Measurements from ENCODE around the gene POFUT1.
A peak's percentile ranks its signal among the peaks of the same experiment; 100 is the strongest.
"Not testable (repeated sequence)": the region's sequence is repeated elsewhere in the genome, so short reads cannot be mapped to it uniquely, and the experiment has no call there.

Gene POFUT1

DNA sequence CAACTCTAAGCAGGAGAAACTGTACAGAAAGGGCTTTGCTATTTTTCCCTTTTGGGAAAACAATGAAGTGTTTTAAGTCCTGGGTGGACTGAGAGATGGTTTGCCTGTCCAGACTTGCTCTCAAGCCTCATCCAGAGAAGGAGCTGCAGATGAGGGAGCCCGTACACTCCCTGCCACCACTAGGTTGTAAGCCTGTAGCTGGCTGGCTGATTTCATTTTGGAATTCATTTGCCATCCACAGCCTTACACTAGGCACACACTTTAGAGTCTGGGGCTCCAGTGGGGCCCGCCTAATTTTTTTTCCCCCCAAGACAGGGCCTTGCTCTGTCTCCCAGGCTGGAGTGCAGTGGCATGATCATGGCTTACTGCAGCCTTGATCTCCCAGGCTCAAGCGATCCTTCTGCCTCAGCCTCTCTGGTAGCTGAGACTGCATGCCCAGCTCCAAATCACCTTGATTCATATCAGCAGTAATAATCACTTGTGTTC, 28.4 kb downstream of the POFUT1 start:
- DNase-seq = no peak

DNA sequence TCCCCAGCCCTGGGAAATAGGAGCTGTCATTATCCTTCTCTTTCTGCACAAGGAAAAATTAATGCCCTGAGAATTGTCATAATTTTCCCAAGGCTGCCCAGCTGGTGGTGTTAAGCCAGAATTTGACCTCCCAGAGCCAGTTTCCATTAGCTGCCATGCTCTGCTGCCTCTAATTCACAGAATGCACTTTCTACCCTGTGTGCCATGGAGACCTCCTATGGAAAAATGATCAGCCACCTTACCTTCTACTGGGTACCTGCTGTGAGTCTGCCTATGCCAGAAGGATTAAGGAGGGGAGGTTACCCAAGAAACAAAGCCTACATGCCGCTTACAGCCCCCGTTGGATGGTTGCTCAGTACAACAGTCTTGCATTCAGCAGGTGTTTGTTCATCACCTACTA, 29.1 kb downstream of the POFUT1 start:
- DNase-seq = no peak

DNA sequence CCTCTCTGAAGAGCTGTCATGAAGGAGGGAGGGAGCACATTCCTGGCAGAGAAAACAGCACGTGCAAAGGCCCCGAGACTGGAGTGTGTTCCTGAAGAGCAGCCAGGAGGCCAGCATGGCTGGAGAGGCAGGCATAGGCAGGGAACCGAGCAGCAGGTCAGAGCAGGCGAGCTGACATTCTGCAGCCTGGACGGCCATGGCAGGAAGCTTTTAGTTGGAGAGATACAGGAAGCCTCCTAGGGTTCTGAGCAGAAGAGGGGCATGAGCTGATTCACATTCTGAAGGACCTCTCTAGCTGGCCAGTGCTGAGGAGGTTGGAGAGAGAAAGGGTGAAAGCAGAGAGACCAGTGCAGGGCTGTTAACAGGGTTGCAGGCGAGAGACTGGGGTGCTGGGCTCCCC, 29.7 kb downstream of the POFUT1 start:
- DNase-seq = no peak

DNA sequence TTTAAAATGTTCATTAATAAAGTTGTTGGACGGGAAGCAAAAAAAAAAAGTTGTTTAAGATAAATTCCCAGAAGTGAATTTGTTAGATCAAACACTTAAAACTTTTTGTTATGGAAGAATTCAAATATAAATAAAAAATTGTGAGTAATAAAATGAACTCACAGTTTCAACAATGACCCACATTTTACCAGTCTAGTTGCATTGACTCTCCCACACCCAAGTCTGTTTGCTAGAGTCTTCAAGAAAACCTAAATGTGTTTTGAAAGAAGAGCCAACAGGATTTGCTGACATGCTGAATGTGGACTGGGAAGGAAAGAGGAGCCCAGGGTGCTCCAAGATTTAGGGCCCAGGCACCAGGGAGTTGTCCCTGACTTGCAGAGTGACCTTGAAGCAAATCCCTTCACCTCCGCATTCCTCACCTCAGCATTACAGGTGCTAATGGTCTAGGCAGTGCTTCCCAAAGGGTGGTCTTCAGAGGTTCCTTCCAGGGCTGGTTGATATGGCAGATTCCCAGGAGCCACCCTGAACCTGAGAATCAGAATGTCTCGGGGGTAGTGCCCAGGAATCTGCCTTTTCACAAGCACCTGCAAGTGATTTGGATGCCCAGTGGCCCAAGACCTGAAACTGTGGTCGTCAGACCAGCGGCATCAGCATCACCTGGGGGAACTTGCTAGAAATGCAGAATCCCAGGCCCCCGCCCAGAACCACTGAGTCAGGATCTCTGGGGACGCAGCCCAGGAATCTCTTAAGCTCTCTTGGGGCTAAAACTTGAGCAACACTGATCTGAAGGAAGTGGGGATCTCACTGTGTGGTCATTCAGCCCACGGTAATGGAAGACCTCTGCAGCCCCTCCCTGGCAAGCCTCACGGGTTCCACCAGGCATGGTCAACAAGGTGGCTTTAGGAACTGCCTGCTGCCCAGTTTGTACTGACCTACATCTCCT, 31.1 kb downstream of the POFUT1 start:
- DNase-seq = no peak

DNA sequence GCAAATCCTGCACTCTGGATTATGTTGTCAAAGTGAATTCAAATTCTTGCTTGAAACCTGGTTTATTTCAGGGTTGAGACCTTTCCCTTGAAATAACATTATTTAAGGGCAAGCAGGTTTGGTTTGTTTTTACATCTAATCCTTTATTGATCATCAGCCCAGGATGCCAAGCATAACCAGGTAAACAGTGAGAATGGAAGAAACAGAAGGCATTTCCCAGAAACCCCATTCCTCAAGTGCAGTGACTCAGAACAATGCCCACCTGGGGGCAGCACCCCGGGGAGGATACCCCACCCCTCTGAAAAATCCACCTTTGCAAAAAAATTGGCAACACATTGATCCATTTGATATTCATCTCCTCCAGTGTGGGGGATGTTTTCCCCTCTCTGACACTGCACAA, 32.5 kb downstream of the POFUT1 start:
- DNase-seq = no peak

DNA sequence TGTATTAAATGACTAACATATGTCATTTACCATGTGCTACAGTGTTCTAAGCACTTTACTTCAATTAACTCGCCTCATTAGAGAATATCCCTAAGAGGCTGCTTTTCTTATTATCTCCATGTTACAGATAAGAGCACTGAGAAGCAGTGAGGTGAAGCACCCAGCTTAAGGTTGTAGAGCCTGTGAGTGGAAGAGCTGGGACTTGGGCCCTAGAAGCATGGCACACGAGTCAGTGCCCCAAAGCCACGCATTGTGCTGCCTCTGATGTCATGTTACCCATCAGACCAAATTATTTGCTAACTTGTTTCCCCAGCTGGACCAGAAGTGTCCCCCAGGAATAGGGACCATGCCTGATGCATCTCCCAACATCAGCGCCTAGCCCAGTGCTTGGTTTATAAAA, 34.1 kb downstream of the POFUT1 start:
- DNase-seq = no peak

DNA sequence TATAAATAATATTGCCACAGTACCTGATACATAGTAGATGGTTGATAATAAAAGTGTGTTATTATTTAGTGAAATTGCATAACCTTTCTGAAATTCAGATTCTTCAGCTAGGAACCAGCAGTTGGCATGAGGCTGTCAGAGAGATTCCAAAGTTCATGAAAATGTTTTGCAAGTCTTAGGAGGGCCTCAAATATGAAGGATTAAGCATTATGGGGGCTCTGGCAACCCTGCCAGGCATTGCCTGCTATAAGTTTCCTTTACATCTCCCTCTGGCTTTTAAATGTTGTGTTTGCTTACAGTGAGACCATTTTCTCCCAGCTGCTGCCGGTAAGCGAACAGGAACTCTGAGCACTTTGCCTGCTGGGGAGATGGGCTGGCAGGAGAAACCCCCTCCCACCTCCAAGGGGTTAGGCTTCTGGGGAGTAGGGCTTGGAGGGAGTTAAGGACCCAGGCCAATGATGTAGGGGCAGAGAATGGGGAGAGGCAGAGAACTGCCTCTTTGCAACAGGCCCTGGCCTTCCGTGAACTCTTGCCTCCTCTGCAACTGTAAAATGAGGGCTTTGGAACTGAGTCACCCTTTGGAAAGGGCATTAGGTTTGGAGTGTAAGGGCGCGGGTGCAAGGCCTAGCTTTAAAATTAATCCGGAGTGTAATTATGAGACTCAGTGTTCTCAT, 36.6 kb downstream of the POFUT1 start:
- DNase-seq = no peak

DNA sequence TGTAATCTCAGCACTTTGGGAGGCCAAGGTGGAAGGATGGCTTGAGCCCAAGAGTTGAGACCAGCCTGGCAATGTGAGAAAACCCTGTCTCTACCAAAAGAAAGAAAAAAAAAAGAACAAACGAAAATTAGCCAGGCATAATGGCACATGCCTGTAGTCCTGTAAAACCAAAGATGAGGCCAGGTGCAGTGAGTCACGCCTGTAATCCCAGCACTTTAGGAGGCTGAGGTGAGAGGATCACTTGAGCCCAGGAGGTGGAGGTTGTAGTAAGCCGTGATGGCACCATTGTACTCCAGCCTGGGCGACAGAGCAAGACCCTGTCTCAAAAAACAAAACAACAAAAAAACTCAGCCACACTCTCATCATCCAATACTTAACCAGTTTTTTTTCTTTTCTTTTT, 37.3 kb downstream of the POFUT1 start:
- no peak for DNase-seq

DNA sequence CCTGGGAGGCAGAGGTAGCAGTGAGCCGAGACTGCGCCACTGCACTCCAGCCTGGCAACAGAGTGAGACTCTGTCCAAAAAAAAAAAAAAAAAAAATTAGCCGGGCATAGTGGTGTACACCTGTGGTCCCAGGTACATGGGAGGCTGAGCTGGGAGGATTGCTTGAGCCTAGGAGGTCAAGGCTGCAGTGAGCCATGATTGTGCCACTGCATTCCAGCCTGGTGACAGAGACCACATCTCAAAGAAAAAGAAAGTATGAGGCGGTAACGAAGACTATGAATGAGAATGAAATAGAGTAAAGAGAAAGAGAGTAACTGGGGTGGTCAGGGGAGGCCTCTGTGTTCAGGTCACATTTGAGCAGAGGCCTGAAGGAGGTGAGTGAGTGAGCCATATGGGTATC, 38.5 kb downstream of the POFUT1 start:
- DNase-seq = not testable (repeated sequence)

DNA sequence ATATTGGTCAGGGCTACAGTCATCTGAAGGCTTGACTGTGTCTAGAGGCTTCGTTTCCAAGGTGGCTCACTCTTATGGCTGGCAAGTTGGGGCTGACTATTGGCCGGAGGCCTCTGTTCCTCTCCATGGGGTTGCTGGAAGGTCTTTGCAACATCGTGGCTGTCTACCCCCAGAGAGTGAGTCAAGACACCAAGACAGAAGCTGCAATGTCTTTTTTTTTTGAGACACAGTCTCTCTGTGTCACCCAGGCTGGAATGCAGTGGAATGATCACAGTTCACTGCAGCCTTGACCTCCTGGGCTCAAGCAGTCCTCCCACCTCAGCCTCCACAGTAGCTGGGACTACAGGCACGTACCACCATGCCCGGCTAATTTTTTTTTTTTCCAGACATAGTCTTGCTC, 40.4 kb downstream of the POFUT1 start:
- peak; percentile 40 to 77 for DNase-seq

DNA sequence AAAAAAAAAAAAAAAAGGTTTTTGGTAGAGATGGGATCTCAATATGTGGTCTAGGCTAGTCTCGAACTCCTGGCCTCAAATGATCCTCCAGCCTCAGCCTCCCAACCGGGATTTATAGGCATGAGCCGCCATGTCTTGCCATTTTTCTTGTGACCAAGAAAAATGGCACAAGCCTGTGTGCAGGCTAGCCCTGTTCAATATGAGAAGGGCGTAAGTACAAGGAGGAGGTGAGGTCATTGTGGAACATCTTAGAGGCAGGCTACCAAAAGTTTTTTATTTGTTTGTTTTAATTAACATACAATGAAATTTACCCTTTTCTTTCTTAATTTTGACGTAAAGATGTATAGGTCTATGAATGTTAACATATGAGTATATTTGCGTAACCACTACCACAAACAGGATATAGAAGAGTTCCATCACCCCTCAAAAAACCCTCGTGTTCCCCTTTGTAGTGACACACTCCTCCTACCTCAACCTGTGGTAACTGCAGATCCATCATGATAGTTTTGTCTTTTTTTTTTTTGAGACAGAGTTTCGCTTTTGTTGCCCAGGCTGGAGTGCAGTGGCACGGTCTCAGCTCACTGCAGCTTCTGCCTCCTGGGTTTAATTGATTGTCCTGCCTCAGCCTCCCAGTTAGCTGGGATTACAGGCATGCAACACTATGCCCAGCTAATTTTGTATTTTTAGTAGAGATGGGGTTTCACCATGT, 41.5 kb downstream of the POFUT1 start:
- peak; percentile 46 to 56 for DNase-seq

DNA sequence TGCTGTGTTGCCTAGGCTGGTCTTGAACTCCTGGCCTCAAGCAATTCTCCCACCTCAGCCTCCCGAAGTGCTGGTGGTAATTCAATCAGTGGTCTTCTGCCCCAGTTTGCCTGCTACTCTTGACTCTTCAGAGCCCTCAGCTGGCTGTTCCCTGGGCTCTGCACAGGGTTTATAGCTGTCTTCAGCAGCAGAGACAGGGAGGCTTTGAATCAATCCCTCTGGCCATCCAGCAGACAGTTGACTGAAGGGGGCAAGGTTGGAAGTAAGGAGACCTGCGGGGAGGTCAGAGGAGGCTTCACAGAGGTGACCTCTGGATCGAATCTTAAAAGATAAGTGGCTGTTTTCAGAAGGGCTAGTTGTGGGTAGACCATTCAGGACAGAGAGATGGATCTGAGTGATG, 43.8 kb downstream of the POFUT1 start:
- no peak for DNase-seq

DNA sequence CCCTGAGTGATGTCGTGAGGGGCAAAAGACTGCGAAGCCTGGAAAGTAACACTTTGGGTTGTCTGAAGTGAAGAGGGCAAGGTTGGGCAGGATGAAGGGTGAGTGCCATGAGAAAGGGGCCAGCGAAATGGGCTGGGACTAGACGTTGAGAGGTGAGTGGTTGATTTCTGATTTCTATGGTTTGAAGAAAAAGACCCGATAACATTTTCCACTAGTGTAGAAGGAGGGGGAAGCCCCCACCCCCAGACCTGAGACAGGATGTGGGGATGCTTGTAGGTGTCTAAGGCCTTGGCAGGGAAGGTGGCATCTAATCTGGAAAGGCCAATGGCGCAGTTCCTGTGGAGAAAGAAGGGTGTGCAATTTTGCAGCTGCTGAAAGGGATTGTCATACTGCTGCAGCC, 44.5 kb downstream of the POFUT1 start:
- DNase-seq = no peak

DNA sequence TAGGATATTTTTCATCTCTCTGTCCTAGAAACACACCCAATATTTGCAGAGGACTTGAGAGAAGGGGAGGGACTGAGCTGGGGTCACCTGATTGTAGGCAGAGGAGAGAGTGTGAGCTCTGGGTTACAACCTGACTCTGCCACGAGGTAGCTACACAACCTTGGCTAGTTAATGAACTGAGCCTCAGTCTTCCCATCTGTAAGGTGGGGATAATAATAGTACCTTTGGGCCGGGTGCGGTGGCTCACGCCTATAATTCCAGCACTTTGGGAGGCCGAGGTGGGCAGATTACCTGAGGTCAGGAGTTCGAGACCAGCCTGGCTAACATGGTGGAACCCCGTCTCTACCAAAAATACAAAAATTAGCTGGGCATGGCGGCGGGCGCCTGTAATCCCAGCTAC, 53.3 kb downstream of the POFUT1 start:
- not testable (repeated sequence) for DNase-seq

DNA sequence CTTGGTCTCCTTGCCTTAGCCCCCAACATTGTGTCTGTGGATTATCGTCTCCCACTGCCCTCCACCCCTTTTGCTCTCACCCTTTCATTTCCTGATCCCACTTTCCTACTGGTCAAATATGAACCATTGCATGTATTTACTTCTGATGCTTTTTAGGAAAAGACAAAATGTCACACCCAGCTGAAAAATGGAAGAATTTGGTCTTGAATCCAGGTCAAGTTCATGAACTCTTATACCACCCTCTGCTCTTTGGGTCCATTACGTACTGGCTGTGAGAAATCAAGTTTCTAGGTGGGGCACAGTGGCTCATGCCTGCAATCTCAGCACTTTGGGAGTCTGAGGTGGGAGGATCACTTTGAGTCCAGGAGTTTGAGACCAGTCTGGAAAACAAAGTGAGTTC, 54.0 kb downstream of the POFUT1 start:
- no peak for DNase-seq

DNA sequence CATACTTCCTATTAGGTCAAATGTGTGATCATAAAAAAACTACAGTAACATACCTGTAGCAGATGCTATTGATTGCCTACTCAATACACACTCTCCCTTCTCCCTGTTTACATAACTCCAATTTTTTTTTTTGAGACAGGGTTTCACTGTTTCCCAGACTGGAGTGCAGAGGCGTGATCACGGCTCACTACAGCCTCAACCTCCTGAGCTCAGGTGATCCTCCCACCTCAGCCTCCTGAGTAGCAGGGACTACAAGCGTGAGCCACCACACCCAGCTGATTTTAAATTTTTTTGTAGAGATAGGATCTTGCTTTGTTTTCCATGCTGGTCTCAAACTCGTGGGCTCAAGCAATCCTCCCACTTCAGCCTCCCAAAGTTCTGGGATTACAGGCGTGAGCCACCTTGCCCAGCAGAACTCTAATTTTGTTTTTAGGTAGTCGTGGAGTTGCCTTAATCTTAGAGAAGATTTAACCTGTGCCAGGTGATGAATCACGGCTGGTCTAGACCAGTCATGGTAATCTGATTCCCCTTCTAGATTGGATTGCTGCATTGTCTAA, 55.8 kb downstream of the POFUT1 start:
- DNase-seq = no peak

DNA sequence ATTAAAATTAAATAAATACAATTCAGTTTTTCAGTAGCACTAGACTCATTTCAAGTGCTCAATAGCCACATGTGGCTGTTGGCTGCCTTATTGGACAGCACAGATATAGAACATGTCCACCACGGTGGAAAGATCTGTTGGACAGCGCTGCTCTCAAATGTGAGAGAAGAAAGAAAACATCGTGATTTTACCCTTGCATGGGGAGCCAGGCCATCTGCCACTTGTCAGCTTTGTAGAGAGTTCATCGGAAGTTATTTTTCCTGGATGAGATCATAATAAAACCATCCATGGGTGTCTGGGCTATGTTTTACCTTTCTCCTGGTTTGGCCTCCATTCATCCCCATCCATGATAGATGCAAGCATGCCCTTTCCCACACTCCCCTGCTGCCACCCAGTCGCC, 63.9 kb downstream of the POFUT1 start:
- no peak for DNase-seq

DNA sequence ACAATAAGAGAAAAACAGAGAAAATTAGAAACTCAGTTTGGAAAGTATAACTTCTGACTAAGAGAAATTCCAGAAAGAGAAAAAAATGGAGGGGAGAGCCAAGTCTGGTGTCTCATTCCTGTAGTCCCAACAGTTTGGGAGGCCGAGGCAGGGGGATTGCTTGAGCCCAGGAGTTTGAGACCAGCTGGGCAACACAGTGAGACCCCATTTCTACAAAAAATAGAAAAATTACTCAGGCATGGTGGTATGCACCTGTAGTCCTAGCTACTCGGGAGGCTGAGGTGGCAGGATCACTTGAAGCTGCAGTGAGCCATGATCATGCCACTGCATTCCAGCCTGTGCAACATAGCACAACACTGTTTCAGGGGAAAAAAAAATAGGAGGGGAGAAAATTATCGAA, 66.7 kb downstream of the POFUT1 start:
- DNase-seq = no peak

DNA sequence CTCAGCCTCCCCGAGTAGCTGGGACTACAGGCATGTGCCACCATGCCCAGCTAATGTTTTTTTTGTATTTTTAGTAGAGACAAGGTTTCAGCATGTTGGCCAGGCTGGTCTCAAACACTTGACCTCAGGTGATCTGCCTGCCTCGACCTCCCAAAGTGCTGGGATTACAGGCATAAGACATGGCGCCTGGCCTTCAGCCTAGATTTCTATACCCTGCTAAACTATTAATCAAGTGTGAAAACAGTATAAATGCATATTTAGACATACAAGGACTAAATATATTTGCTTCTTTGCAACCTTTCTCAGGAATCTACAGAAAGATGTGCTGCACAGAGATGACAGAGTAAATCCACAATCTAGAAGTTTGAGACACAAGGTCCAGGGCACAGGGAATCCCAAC, 67.5 kb downstream of the POFUT1 start:
- not testable (repeated sequence) for DNase-seq

DNA sequence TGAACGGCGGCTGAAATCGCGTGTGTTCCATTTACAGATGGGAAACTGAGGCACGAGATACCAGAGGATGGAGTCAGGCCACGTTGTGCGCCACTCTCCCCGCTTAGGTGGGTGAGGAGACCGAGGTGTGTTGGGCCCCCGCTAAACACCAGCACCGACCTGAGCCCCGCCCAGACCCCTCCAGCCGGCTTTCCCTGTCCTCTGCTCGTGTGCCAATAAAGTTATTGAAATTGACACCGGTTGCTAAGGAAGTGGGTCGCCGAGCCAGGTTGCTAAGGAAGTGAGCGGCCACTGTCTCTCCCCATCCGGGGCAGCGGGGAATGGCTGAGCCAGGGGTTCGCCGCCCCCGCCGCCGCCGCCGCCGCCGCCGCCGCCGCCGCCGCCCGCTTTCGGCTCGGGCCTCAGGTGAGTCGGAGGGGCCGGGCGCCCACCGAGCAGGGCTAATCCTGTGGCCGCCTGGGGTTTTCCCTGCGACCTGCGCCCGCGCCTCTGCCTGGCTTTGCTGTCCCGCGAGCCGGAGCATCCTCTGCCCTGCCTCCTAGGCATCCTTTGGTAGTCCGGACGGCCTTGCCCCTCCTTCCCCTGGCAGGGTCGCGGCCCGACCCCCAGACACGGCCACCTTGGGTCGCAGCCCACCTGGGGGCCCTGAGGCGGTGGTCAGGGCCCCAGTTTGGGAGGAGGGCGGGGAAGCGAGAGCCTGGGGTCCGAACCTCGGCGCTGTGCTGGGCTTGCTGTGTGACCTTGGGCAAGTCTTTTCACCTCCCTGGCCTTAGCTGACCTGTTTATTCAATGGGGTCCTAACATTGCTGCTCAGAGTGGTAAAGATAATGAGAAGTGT, 69.9 kb downstream of the POFUT1 start, which contains the start of gene KIF3B:
TSS of gene KIF3B (plus strand) at position 291 of the 838 bp plus-strand sequence. CDS start 32,127 bp downstream, outside the sequence.
- peak; percentile 81 to 88 for DNase-seq

DNA sequence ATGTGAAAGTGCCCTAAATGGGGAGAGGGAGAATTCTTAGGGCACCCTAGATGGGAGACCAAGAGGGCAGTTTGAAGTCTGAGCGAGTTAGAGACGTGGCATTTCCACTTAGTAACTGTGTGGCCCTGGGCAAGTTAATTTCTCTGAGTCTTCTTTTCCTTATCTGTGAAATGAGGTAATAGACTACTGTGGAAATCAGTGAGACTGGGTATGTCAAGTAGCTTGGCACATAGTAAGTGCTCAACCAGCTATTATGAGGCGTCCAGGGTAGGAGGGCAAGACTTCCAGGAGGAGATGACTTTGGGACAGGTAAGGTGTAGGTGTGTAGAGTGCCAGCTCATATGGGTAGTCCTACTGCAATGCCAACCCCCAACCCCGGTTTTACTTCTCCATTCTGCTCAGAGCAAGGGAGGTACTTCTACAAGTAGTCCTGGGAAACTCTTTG, 70.5 kb downstream of the POFUT1 start:
- peak; percentile 11 to 22 for DNase-seq

DNA sequence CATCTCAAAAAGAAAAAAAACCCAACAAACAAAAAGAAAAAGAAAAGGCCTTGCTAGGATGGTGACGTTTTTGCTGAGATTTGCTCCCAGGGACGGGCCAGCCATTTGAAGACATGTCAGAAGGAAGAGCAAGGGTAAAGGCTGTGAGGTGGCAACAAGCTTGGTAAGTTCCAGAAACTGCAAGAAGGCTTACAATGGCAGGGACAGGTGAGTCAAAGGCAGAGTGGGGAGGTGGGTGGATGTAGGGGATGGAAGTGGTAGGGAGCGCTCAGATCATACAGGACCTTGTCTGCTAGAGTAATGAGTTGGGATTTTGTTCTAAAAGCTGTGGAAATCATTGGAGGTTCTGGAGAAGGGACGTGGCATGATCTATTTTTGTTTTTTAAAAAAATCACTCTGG, 74.0 kb downstream of the POFUT1 start:
- DNase-seq = no peak

Data from inflammatory macrophage (primary cell).